ENCODE measurements around the gene IL16. TPM values are rescaled to one million over a fixed set of nuclear protein-coding genes. Genes with fewer than 3 reads are reported as not detected.
"Not testable (repeated sequence)": the region's sequence is repeated elsewhere in the genome, so short reads cannot be mapped to it uniquely, and the experiment has no call there.

The IL16 gene
- total RNA-seq, 1 donor from 2014 or later = 107 TPM

GRCh38 chr15:81330366-81331090 is 133.8 kb downstream of the IL16 start:
- no peak for DNase-seq (ENCODE audit: low spot score)
- intact Hi-C loops (cut with micrococcal nuclease) = no loop called here
- Mint-ChIP-seq H3K36me3 (ENCODE audit: low read depth) (peaks cover 1% of the 10 kb centered on the region), H3K27me3 (ENCODE audit: insufficient read depth) (no peaks in the 10 kb centered on the region), H3K4me1 (ENCODE audit: low read depth) (peaks cover 8% of the 10 kb centered on the region), H3K4me3 (no peak overlapping the region), H3K27ac (no peak overlapping the region), H3K9me3 (no peaks in the 10 kb centered on the region)

DNA sequence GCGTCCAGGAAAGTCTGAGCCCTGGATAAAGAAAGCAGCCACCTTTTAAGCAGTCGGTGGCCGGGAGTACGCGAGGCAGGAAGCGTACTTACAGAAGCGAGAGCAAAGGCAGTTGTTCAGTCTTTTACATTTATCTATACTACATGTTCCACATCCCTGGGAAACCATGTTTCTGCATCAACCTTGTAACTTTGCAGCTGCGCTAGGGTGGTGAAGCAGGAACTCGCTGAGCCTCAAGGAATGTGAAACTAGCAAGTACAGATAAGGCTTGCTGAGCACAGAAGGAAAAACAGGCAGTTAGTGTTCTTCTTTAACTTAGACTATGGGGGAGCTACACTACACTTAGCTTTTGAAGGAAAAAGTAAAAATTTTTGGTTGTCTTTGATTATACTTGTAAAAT is 134.5 kb downstream of the IL16 start:
- H3K4me3 Mint-ChIP-seq; intact Hi-C loops (cut with micrococcal nuclease); DNase-seq (ENCODE audit: low spot score); H3K4me1 Mint-ChIP-seq (ENCODE audit: low read depth); H3K27ac Mint-ChIP-seq; H3K36me3 Mint-ChIP-seq (ENCODE audit: low read depth); H3K9me3 Mint-ChIP-seq; H3K27me3 Mint-ChIP-seq (ENCODE audit: insufficient read depth): not testable (repeated sequence)

GRCh38 chr15:81331600-81331999 is 134.9 kb downstream of the IL16 start:
- H3K36me3 Mint-ChIP-seq (ENCODE audit: low read depth) = peaks cover 1% of the 10 kb centered on the region
- H3K27me3 Mint-ChIP-seq (ENCODE audit: insufficient read depth) = no peaks in the 10 kb centered on the region
- H3K9me3 Mint-ChIP-seq = no peaks in the 10 kb centered on the region
- intact Hi-C loops (cut with micrococcal nuclease) = no loop called here
- DNase-seq (ENCODE audit: low spot score) = no peak
- peaks cover 8% of the 10 kb centered on the region for H3K4me1 Mint-ChIP-seq (ENCODE audit: low read depth)
- H3K27ac Mint-ChIP-seq = no peak overlapping the region
- no peak overlapping the region for H3K4me3 Mint-ChIP-seq

DNA sequence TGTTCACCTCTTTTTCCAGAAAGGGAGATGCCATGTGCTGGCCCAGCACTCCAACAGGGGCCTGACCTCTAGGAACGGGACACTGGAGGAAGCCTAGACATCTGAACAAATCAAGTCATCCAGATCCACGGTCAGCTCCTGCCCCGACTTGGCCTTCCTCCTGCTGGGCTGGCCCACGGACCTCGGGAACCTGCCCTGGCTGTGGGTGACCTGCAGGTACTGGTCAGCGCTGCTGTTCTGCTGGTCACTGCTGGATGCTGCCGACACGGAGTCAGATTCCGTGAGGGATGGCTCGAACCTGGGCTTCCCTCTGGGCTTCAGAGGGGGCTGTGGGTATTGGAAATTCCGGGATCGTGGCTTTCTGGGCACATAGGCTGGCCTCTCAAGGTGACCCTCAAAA is 135.6 kb downstream of the IL16 start:
- Mint-ChIP-seq H3K4me1 (ENCODE audit: low read depth) (peaks cover 3% of the 10 kb centered on the region), H3K27ac (no peak overlapping the region), H3K36me3 (ENCODE audit: low read depth) (peaks cover 1% of the 10 kb centered on the region), H3K4me3 (no peak overlapping the region), H3K27me3 (ENCODE audit: insufficient read depth) (no peaks in the 10 kb centered on the region), H3K9me3 (no peaks in the 10 kb centered on the region)
- DNase-seq (ENCODE audit: low spot score) = no peak
- intact Hi-C loops (cut with micrococcal nuclease) = no loop called here

- DNase-seq (ENCODE audit: low spot score) = no peak
- no peaks in the 10 kb centered on the region for H3K9me3 Mint-ChIP-seq
- intact Hi-C loops (cut with micrococcal nuclease) = no loop called here
- no peaks in the 10 kb centered on the region for H3K27me3 Mint-ChIP-seq (ENCODE audit: insufficient read depth)
- H3K36me3 Mint-ChIP-seq (ENCODE audit: low read depth) = peaks cover 1% of the 10 kb centered on the region
- H3K4me3 Mint-ChIP-seq = no peak overlapping the region
- H3K4me1 Mint-ChIP-seq (ENCODE audit: low read depth) = no peaks in the 10 kb centered on the region
- no peak overlapping the region for H3K27ac Mint-ChIP-seq
Observed at GRCh38 chr15:81333363-81333762, 136.7 kb downstream of the IL16 start.

- no peak for DNase-seq (ENCODE audit: low spot score)
- Mint-ChIP-seq H3K9me3 (no peaks in the 10 kb centered on the region), H3K27me3 (ENCODE audit: insufficient read depth) (peaks cover 5% of the 10 kb centered on the region), H3K27ac (no peak overlapping the region), H3K36me3 (ENCODE audit: low read depth) (no peaks in the 10 kb centered on the region), H3K4me3 (no peak overlapping the region), H3K4me1 (ENCODE audit: low read depth) (no peaks in the 10 kb centered on the region)
- intact Hi-C loops (cut with micrococcal nuclease) = no loop called here
Observed at GRCh38 chr15:81334768-81335435, 138.2 kb downstream of the IL16 start.

- DNase-seq (ENCODE audit: low spot score) = no peak
- no peaks in the 10 kb centered on the region for H3K4me1 Mint-ChIP-seq (ENCODE audit: low read depth)
- H3K36me3 Mint-ChIP-seq (ENCODE audit: low read depth) = no peaks in the 10 kb centered on the region
- no peaks in the 10 kb centered on the region for H3K9me3 Mint-ChIP-seq
- H3K27ac Mint-ChIP-seq = no peak overlapping the region
- H3K4me3 Mint-ChIP-seq = no peak overlapping the region
- intact Hi-C loops (cut with micrococcal nuclease) = loop anchor here (1.0 kb wide), 1 partner anchor 60 kb away; no protein-coding TSS in a partner anchor
- H3K27me3 Mint-ChIP-seq (ENCODE audit: insufficient read depth) = peaks cover 5% of the 10 kb centered on the region
Observed at GRCh38 chr15:81335631-81336030, 139.0 kb downstream of the IL16 start.

- Mint-ChIP-seq H3K9me3 (no peaks in the 10 kb centered on the region), H3K36me3 (ENCODE audit: low read depth) (no peaks in the 10 kb centered on the region), H3K4me3 (no peak overlapping the region), H3K27me3 (ENCODE audit: insufficient read depth) (peaks cover 9% of the 10 kb centered on the region), H3K4me1 (ENCODE audit: low read depth) (no peaks in the 10 kb centered on the region), H3K27ac (no peak overlapping the region)
- no peak for DNase-seq (ENCODE audit: low spot score)
- intact Hi-C loops (cut with micrococcal nuclease) = loop anchor here (1.0 kb wide), 1 partner anchor 61 kb away; no protein-coding TSS in a partner anchor
Observed at GRCh38 chr15:81336568-81336967, 139.9 kb downstream of the IL16 start.

- Mint-ChIP-seq H3K27ac (no peak overlapping the region), H3K9me3 (no peaks in the 10 kb centered on the region), H3K36me3 (ENCODE audit: low read depth) (no peaks in the 10 kb centered on the region), H3K4me1 (ENCODE audit: low read depth) (no peaks in the 10 kb centered on the region), H3K27me3 (ENCODE audit: insufficient read depth) (peaks cover 12% of the 10 kb centered on the region), H3K4me3 (no peak overlapping the region)
- DNase-seq (ENCODE audit: low spot score) = no peak
- intact Hi-C loops (cut with micrococcal nuclease) = no loop called here
Observed at GRCh38 chr15:81337241-81337640, 140.6 kb downstream of the IL16 start.

GRCh38 chr15:81337713-81338157 is 141.1 kb downstream of the IL16 start:
- intact Hi-C loops (cut with micrococcal nuclease) = no loop called here
- H3K4me1 Mint-ChIP-seq (ENCODE audit: low read depth) = no peaks in the 10 kb centered on the region
- H3K36me3 Mint-ChIP-seq (ENCODE audit: low read depth) = no peaks in the 10 kb centered on the region
- no peak overlapping the region for H3K27ac Mint-ChIP-seq
- no peak overlapping the region for H3K4me3 Mint-ChIP-seq
- H3K27me3 Mint-ChIP-seq (ENCODE audit: insufficient read depth) = peaks cover 12% of the 10 kb centered on the region
- DNase-seq (ENCODE audit: low spot score) = no peak
- H3K9me3 Mint-ChIP-seq = no peaks in the 10 kb centered on the region

GRCh38 chr15:81338170-81339007 is 141.7 kb downstream of the IL16 start:
- Mint-ChIP-seq H3K4me3 (no peak overlapping the region), H3K27me3 (ENCODE audit: insufficient read depth) (peaks cover 12% of the 10 kb centered on the region), H3K9me3 (no peaks in the 10 kb centered on the region), H3K27ac (no peak overlapping the region), H3K4me1 (ENCODE audit: low read depth) (no peaks in the 10 kb centered on the region), H3K36me3 (ENCODE audit: low read depth) (no peaks in the 10 kb centered on the region)
- intact Hi-C loops (cut with micrococcal nuclease) = no loop called here
- DNase-seq (ENCODE audit: low spot score) = no peak

DNA sequence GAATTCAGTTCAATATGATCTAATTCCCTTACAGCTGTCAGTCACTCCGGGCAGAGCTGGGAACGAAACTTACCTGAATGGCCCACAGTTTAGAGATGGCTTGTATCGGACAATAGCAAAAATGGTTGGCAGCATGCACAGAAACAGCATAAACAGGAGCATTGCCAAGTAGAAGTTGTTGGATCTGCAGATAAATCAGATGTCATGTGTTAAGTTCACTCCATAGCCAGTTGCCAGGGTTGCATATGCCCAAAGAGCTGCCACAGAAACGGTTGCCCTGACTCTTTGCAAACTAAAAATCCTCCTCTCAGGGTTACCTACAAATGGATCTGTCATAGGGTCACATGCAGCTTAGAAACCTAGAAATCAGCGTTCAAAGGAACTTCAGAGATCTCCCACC is 142.6 kb downstream of the IL16 start:
- DNase-seq (ENCODE audit: low spot score) = no peak
- Mint-ChIP-seq H3K36me3 (ENCODE audit: low read depth) (no peaks in the 10 kb centered on the region), H3K4me1 (ENCODE audit: low read depth) (no peaks in the 10 kb centered on the region), H3K4me3 (no peak overlapping the region), H3K9me3 (no peaks in the 10 kb centered on the region), H3K27ac (no peak overlapping the region), H3K27me3 (ENCODE audit: insufficient read depth) (peaks cover 17% of the 10 kb centered on the region)
- intact Hi-C loops (cut with micrococcal nuclease) = no loop called here

- Mint-ChIP-seq H3K27ac (no peak overlapping the region), H3K9me3 (no peaks in the 10 kb centered on the region), H3K4me3 (no peak overlapping the region), H3K36me3 (ENCODE audit: low read depth) (no peaks in the 10 kb centered on the region), H3K4me1 (ENCODE audit: low read depth) (no peaks in the 10 kb centered on the region), H3K27me3 (ENCODE audit: insufficient read depth) (peaks cover 17% of the 10 kb centered on the region)
- DNase-seq (ENCODE audit: low spot score) = no peak
- intact Hi-C loops (cut with micrococcal nuclease) = no loop called here
Observed at GRCh38 chr15:81339851-81340250, 143.2 kb downstream of the IL16 start.
